H1 (cell line): Measurements from ENCODE around the gene NIN. TPM values are rescaled to one million over a fixed set of nuclear protein-coding genes. Genes with fewer than 3 reads are reported as not detected.

Experiments
- CTCF ChIA-PET: fragments of 300-600 bp; sonication (Branson Sonifier 250); formaldehyde crosslinking; loops from one replicate; lab custom pipeline; 2021; ENCODE audit not compliant: partially characterized antibody; lab: Charles Lee
- POLR2A ChIA-PET: fragments of 300-600 bp; sonication (Branson Sonifier 250); formaldehyde crosslinking; loops from one replicate; lab custom pipeline; 2021; ENCODE audit warnings: inconsistent platforms; ENCODE audit not compliant: partially characterized antibody; lab: Charles Lee
- DNase-seq, 2 experiments: peaks; one replicate each; pipeline versions ENCODE4 v3.0.0 to v3.0.0-alpha.2; 2010 to 2022; ENCODE audit warnings: low spot score in 2 of 2, low read depth in 1 of 2, mixed read lengths in 1 of 2
- FAIRE-seq: peaks from 2 replicates; lab custom pipeline; 2011; peaks lifted over from hg19 to GRCh38; lab: Jason Lieb, UNC
- H2AFZ ChIP-seq: 2 replicates; pipeline ENCODE4 v1.8.1; 2012; ENCODE audit warnings: low read length, inconsistent platforms
- H2AK5ac ChIP-seq: 2 replicates; pipeline ENCODE4 v1.6.1; 2013; ENCODE audit warnings: low read depth, low read length
- H2BK120ac ChIP-seq: replicated peaks from 2 replicates; pipeline ENCODE3; 2013; ENCODE audit warnings: low read depth, low read length, inconsistent platforms
- H2BK12ac ChIP-seq: 2 replicates; pipeline ENCODE4 v1.6.1; 2013; ENCODE audit warnings: low read depth, low read length
- H2BK15ac ChIP-seq: 2 replicates; pipeline ENCODE4 v1.6.1; 2013; ENCODE audit warnings: low read length
- H2BK20ac ChIP-seq: 2 replicates; pipeline ENCODE4 v1.6.1; 2013; ENCODE audit warnings: low read length
- H2BK5ac ChIP-seq: 2 replicates; pipeline ENCODE4 v1.6.1; 2013; ENCODE audit warnings: low read depth, low read length
- H3K14ac ChIP-seq: 2 replicates; pipeline ENCODE4 v1.6.1; 2013; ENCODE audit warnings: inconsistent platforms; ENCODE audit not compliant: insufficient read length
- H3K18ac ChIP-seq: 2 replicates; pipeline ENCODE4 v1.6.1; 2013; ENCODE audit warnings: low read length; ENCODE audit errors: extremely low read depth
- H3K23ac ChIP-seq: 2 replicates; pipeline ENCODE4 v1.6.1; 2013; ENCODE audit warnings: inconsistent platforms; ENCODE audit not compliant: insufficient read length
- H3K23me2 ChIP-seq: 2 replicates; pipeline ENCODE4 v1.6.1; 2013; ENCODE audit warnings: low read depth, low read length
- H3K27ac ChIP-seq: 2 replicates; pipeline ENCODE4 v1.6.1; 2011; ENCODE audit warnings: low read depth, low read length, inconsistent platforms
- H3K27me3 ChIP-seq, 4 experiments: replicated peaks in 1 of 4; 1 replicate in 1 of 4; 2 replicates in 3 of 4; pipeline versions ENCODE4 v1.6.1 to v1.8.1; 2011 to 2013; ENCODE audit warnings: low read length in 3 of 4, mild to moderate bottlenecking in 3 of 4, inconsistent platforms in 2 of 4, mixed read lengths in 2 of 4, moderate library complexity in 1 of 4; ENCODE audit not compliant: control insufficient read depth in 3 of 4, insufficient read depth in 3 of 4; ENCODE audit errors: extremely low read depth in 1 of 4
- H3K36me3 ChIP-seq, 4 experiments: 2 replicates each; pipeline versions ENCODE4 v1.6.1 to v1.8.1; 2011 to 2013; ENCODE audit warnings: mild to moderate bottlenecking in 4 of 4, low read length in 3 of 4, moderate library complexity in 2 of 4, control low read depth in 1 of 4, inconsistent platforms in 1 of 4; ENCODE audit not compliant: insufficient read depth in 4 of 4, control insufficient read depth in 2 of 4
- H3K4ac ChIP-seq: replicated peaks from 2 replicates; pipeline ENCODE3; 2013; ENCODE audit warnings: low read length, low read depth, mixed read lengths, inconsistent platforms; ENCODE audit not compliant: insufficient read length
- H3K4me1 ChIP-seq, 4 experiments: replicated peaks in 1 of 4; 1 replicate in 1 of 4; 2 replicates in 3 of 4; pipeline versions ENCODE4 v1.6.1 to v1.8.1; 2011 to 2013; ENCODE audit warnings: low read length in 3 of 4, inconsistent platforms in 2 of 4, mixed read lengths in 1 of 4; ENCODE audit not compliant: insufficient read depth in 4 of 4, control insufficient read depth in 3 of 4
- H3K4me2 ChIP-seq, 2 experiments: 2 replicates each; pipeline versions ENCODE4 v1.6.1 to v1.8.1; 2011 to 2013; ENCODE audit warnings: low read depth in 2 of 2, low read length in 2 of 2, control low read depth in 1 of 2, inconsistent platforms in 1 of 2, mild to moderate bottlenecking in 1 of 2; ENCODE audit not compliant: insufficient read depth in 1 of 2
- H3K4me3 ChIP-seq, 4 experiments: fragments of 200-600, 300-600 bp in 1 of 4; sonication (generic), shearing (Covaris generic), sonication (Bioruptor Twin) in 1 of 4; 2 replicates each; pipeline versions ENCODE4 v1.5.1 to v1.8.1; 2011 to 2016; ENCODE audit warnings: low read length in 4 of 4, low read depth in 3 of 4, control low read depth in 2 of 4, inconsistent platforms in 2 of 4, mild to moderate bottlenecking in 2 of 4, mixed read lengths in 1 of 4, moderate library complexity in 1 of 4; ENCODE audit not compliant: insufficient read depth in 2 of 4; ENCODE audit errors: extremely low read depth in 1 of 4
- H3K56ac ChIP-seq: replicated peaks from 2 replicates; pipeline ENCODE3; 2013; ENCODE audit warnings: low read depth, mild to moderate bottlenecking, mixed read lengths, low read length, inconsistent platforms; ENCODE audit not compliant: insufficient read length
- H3K79me1 ChIP-seq: 2 replicates; pipeline ENCODE4 v1.6.1; 2013; ENCODE audit warnings: low read depth, low read length, control low read depth
- H3K79me2 ChIP-seq, 2 experiments: 2 replicates each; pipeline versions ENCODE4 v1.6.1 to v1.8.1; 2012 to 2013; ENCODE audit warnings: low read length in 2 of 2, mild to moderate bottlenecking in 2 of 2, inconsistent platforms in 1 of 2; ENCODE audit not compliant: insufficient read depth in 2 of 2, control insufficient read depth in 1 of 2
- H3K9ac ChIP-seq, 4 experiments: replicated peaks in 1 of 4; 1 replicate in 1 of 4; 2 replicates in 3 of 4; pipeline versions ENCODE4 v1.6.1 to v1.8.1; 2011 to 2013; ENCODE audit warnings: low read depth in 3 of 4, low read length in 3 of 4, control low read depth in 2 of 4, mild to moderate bottlenecking in 2 of 4, moderate library complexity in 2 of 4, inconsistent platforms in 1 of 4; ENCODE audit errors: extremely low read depth in 1 of 4
- H3K9me3 ChIP-seq, 2 experiments: 2 replicates each; pipeline versions ENCODE4 v1.6.1 to v1.8.1; 2012 to 2013; ENCODE audit warnings: mild to moderate bottlenecking in 2 of 2, moderate library complexity in 2 of 2, control low read depth in 1 of 2, inconsistent platforms in 1 of 2, low read depth in 1 of 2, low read length in 1 of 2, mixed read lengths in 1 of 2; ENCODE audit not compliant: insufficient read depth in 2 of 2
- H4K20me1 ChIP-seq, 2 experiments: replicated peaks in 1 of 2; 2 replicates each; pipeline versions ENCODE3 to v1.8.1; 2011 to 2013; ENCODE audit warnings: inconsistent platforms in 2 of 2, low read length in 2 of 2, mild to moderate bottlenecking in 1 of 2; ENCODE audit not compliant: insufficient read depth in 2 of 2, control insufficient read depth in 1 of 2
- H4K5ac ChIP-seq: 2 replicates; pipeline ENCODE4 v1.6.1; 2013; ENCODE audit warnings: low read length, low read depth, mixed read lengths, inconsistent platforms; ENCODE audit not compliant: insufficient read length
- H4K8ac ChIP-seq: 2 replicates; pipeline ENCODE4 v1.8.0; 2013; ENCODE audit warnings: mild to moderate bottlenecking, moderate library complexity, low read length, inconsistent platforms; ENCODE audit not compliant: insufficient read depth; ENCODE audit errors: extremely low read depth
- H4K91ac ChIP-seq: replicated peaks from 2 replicates; pipeline ENCODE3; 2013; ENCODE audit warnings: low read length, mixed read lengths, inconsistent platforms; ENCODE audit not compliant: insufficient read length
- ATF2 ChIP-seq: IDR thresholded peaks from 2 replicates; pipeline ENCODE4 v1.6.1; 2012; ENCODE audit warnings: low read length, inconsistent platforms
- BACH1 ChIP-seq: IDR thresholded peaks from 2 replicates; pipeline ENCODE4 v1.6.1; 2012; ENCODE audit warnings: low read length, improper control_type of control experiment
- FOSL1 ChIP-seq: IDR thresholded peaks from 2 replicates; pipeline ENCODE4 v1.6.1; 2011; ENCODE audit warnings: mild to moderate bottlenecking, low read depth, low read length, moderate library complexity; ENCODE audit not compliant: insufficient read depth
- KDM4A ChIP-seq: IDR thresholded peaks from one replicate; pipeline ENCODE4 v1.7.1; 2012; ENCODE audit warnings: low read depth, mild to moderate bottlenecking, moderate library complexity, low read length, inconsistent platforms; ENCODE audit not compliant: severe bottlenecking
- SP2 ChIP-seq: IDR thresholded peaks from 2 replicates; pipeline ENCODE4 v1.6.1; 2012; ENCODE audit warnings: mild to moderate bottlenecking, low read length, inconsistent platforms
- SUZ12 ChIP-seq: fragments of 200-600 bp; sonication (generic); IDR thresholded peaks from 2 replicates; pipeline ENCODE4 v1.6.1; 2012; ENCODE audit warnings: mild to moderate bottlenecking, inconsistent platforms, low read length, moderate library complexity, mixed read lengths
- USF2 ChIP-seq: IDR thresholded peaks from 2 replicates; pipeline ENCODE4 v1.6.1; 2011; ENCODE audit warnings: low read length, improper control_type of control experiment
- WGBS, 2 experiments: shearing (Covaris generic) in 1 of 2; methylation state at CpG; one replicate each; pipeline versions ENCODE4 v1.1.6 to v1.1.7; 2013 to 2015; ENCODE audit warnings: low lambda C conversion rate in 2 of 2, mixed read lengths in 2 of 2, inconsistent platforms in 1 of 2, low coverage in 1 of 2, missing lambda C conversion rate in 1 of 2; ENCODE audit not compliant: insufficient replicate concordance in 2 of 2, insufficient coverage in 1 of 2, insufficient read length in 1 of 2; ENCODE audit errors: extremely low coverage in 1 of 2, missing lambda C conversion rate in 1 of 2; 5-methylcytosine and 5-hydroxymethylcytosine counted together
- polyA plus RNA-seq, 7 experiments: library from polyadenylated mRNA; depleted of rRNA in 3 of 7; stranded (reverse) in 5 of 7; unstranded in 2 of 7; fragments of >200 nt in 5 of 7; fragments of 200-250 nt in 2 of 7; gene quantifications; 1 replicate in 5 of 7; 2 replicates in 1 of 7; 4 replicates in 1 of 7; pipeline versions ENCODE4 v1.2.1 to v1.2.3, GENCODE V29; 2011 to 2013; ENCODE audit warnings: missing spikeins in 2 of 7, mixed read lengths in 2 of 7
- total RNA-seq: library from RNA; stranded (reverse); fragmentation: NEBNext Ultra II Directional; extraction: Animal tissue kit (Norgen Biotek cat#: 25700); gene quantifications from 2 replicates; pipeline ENCODE4 v1.2.1, GENCODE V29; 2021

Gene NIN
- total and polyA plus RNA-seq, 2 of the 8 experiments (the other 6 are each of a cell fraction or from before 2014, with no cell fraction given) = 3.2 to 21.3 TPM

- Histone ChIP-seq H4K8ac (peak within 1 kb of the TSS; percentile 37; the same call in 1 of the 2 replicates), H4K91ac (no peak within 1 kb of the TSS), H3K4me3 (peak within 1 kb of the TSS; percentile 37 to 59 (median 38)), H2BK20ac (no peak within 1 kb of the TSS), H4K20me1 (no peaks in the 10 kb centered on the region), H4K5ac (no peak within 1 kb of the TSS), H2BK5ac (no peak within 1 kb of the TSS), H3K79me2 (no peaks in the 10 kb centered on the region), H3K56ac (no peak within 1 kb of the TSS), H3K27me3 (peaks cover 3 to 24% (median 15%) of the 10 kb centered on the region in 4 experiments; a peak in 6 of 7 replicates), H3K27ac (no peak within 1 kb of the TSS), H3K4me2 (peak within 1 kb of the TSS; percentile 14 to 64; a peak in 3 of 4 replicates), H3K36me3 (no peaks in the 10 kb centered on the region), H3K23me2 (peaks cover 2% of the 10 kb centered on the region; the same call in 1 of the 2 replicates), H2BK120ac (no peak within 1 kb of the TSS), H3K18ac (no peak within 1 kb of the TSS), H2AK5ac (no peak within 1 kb of the TSS), H3K4ac (no peak within 1 kb of the TSS), H2BK15ac (no peak within 1 kb of the TSS), H3K9me3 (no peaks in the 10 kb centered on the region), H3K9ac (no peak within 1 kb of the TSS), H2BK12ac (no peak within 1 kb of the TSS), H3K14ac (no peak within 1 kb of the TSS), H3K4me1 (peaks cover 0 to 3% (median 1%) of the 10 kb centered on the region in 4 experiments; a peak in 1 of 7 replicates), H3K79me1 (no peaks in the 10 kb centered on the region), H2AFZ (no peak within 1 kb of the TSS), H3K23ac (no peak within 1 kb of the TSS)
- DNase-seq = peak in 1 of 2 experiments; percentile 60
- ChIA-PET POLR2A (interaction anchor here (0.8 to 1.5 kb wide), 4 partner anchors 12 to 43 kb away, joined by 3 read pairs; no protein-coding TSS in a partner anchor), CTCF (interaction anchor here (0.9 to 3.7 kb wide), 4 partner anchors 11 to 151 kb away, joined by 3 to 15 read pairs (median 4); no protein-coding TSS in a partner anchor)
- 13% methylated on average over 32 of the region's 63 CpGs; no CpG with 5 or more reads in 1 of the 2 experiments for WGBS, 2 experiments
- no peak for FAIRE-seq
- TF ChIP-seq SUZ12 (peak; percentile 60), BACH1 (no peak), ATF2 (no peak), SP2 (no peak), USF2 (no peak), KDM4A (peak; percentile 87), FOSL1 (no peak)
Observed at GRCh38 chr14:50871914-50872732, 41.2 kb upstream of the NIN start, which contains the start of gene ABHD12B. ABHD12B (plus strand) TSS chr14:50872053; CDS start chr14:50872175, 122 bp downstream.
